T-cell (primary cell): ENCODE measurements around the gene STK33. TPM values are rescaled to one million over a fixed set of nuclear protein-coding genes. Genes with fewer than 3 reads are reported as not detected.

Experiments
- ATAC-seq, 4 experiments: fragments of 200-7000 bp in 3 of 4; fragments of 150-1000 bp in 1 of 4; cut with Tn5 transposase; replicated peaks in 1 of 4; 1 replicate in 3 of 4; 2 replicates in 1 of 4; pipeline ENCODE4 v1.10.0; 2021; ENCODE audit warnings: moderate library complexity in 3 of 4, mild to moderate bottlenecking in 2 of 4, moderate number of reproducible peaks in 1 of 4
- CTCF ChIA-PET, 2 donors: fragments of 300-600 bp; sonication (Branson Sonifier 250); formaldehyde crosslinking; loops; one replicate each; lab custom pipeline; 2022; ENCODE audit warnings: antibody characterized with exemption in 2 of 2; lab: Charles Lee
- POLR2A ChIA-PET, 2 donors: fragments of 300-600 bp; sonication (Branson Sonifier 250); formaldehyde crosslinking; loops; one replicate each; lab custom pipeline; 2022; ENCODE audit warnings: antibody characterized with exemption in 2 of 2; lab: Charles Lee
- DNase-seq, 35 experiments: peaks; one replicate each; pipeline versions ENCODE4 v3.0.0 to v3.0.0-alpha.2; 2013 to 2023
- H3K27ac ChIP-seq: one replicate; pipeline ENCODE4 v1.5.1; 2013; ENCODE audit warnings: low read length
- H3K27me3 ChIP-seq, 2 experiments: replicated peaks in 1 of 2; 1 replicate in 1 of 2; 2 replicates in 1 of 2; pipeline versions ENCODE4 v1.6.1 to v1.7.0; 2013; ENCODE audit warnings: low read length in 1 of 2, mixed read lengths in 1 of 2; ENCODE audit not compliant: control insufficient read depth in 2 of 2, insufficient read depth in 2 of 2; ENCODE audit errors: extremely low read depth in 1 of 2
- H3K36me3 ChIP-seq, 2 donors: 1 replicate in 1 of 2; 2 replicates in 1 of 2; pipeline versions ENCODE4 v1.6.1 to v1.7.0; 2013; ENCODE audit warnings: low read length in 1 of 2; ENCODE audit not compliant: control insufficient read depth in 2 of 2, insufficient read depth in 1 of 2; ENCODE audit errors: extremely low read depth in 1 of 2
- H3K4me1 ChIP-seq, 2 experiments: 1 replicate in 1 of 2; 2 replicates in 1 of 2; pipeline versions ENCODE4 v1.6.1 to v1.7.0; 2013; ENCODE audit warnings: low read length in 2 of 2, mixed read lengths in 1 of 2; ENCODE audit not compliant: insufficient read depth in 2 of 2, control insufficient read depth in 1 of 2; ENCODE audit errors: extremely low read depth in 1 of 2
- H3K4me3 ChIP-seq, 2 donors: 1 replicate in 1 of 2; 2 replicates in 1 of 2; pipeline versions ENCODE4 v1.5.1 to v1.7.0; 2013; ENCODE audit warnings: mild to moderate bottlenecking in 2 of 2, low read length in 1 of 2, moderate library complexity in 1 of 2; ENCODE audit not compliant: control insufficient read depth in 1 of 2; ENCODE audit errors: extremely low read depth in 1 of 2
- H3K9me3 ChIP-seq: 2 replicates; pipeline ENCODE4 v1.7.0; 2013
- H3K27ac Mint-ChIP-seq, 2 donors: one replicate each; pipeline ENCODE4 v1.8.0; 2020 to 2021; ENCODE audit warnings: mild to moderate bottlenecking in 2 of 2, mixed read lengths in 2 of 2
- H3K27me3 Mint-ChIP-seq, 2 donors: one replicate each; pipeline ENCODE4 v1.8.0; 2021 to 2022; ENCODE audit warnings: mixed read lengths in 2 of 2
- H3K36me3 Mint-ChIP-seq: one replicate; pipeline ENCODE4 v1.8.0; 2021; ENCODE audit warnings: mixed read lengths
- H3K4me1 Mint-ChIP-seq, 3 donors: one replicate each; pipeline ENCODE4 v1.8.0; 2020 to 2022; ENCODE audit warnings: mixed read lengths in 3 of 3, mild to moderate bottlenecking in 1 of 3
- H3K4me3 Mint-ChIP-seq, 3 donors: one replicate each; pipeline ENCODE4 v1.8.0; 2020 to 2022; ENCODE audit warnings: mild to moderate bottlenecking in 3 of 3, mixed read lengths in 3 of 3, moderate library complexity in 3 of 3
- H3K9me3 Mint-ChIP-seq, 3 donors: one replicate each; pipeline ENCODE4 v1.8.0; 2020 to 2022; ENCODE audit warnings: mixed read lengths in 3 of 3
- WGBS: methylation state at CpG from one replicate; pipeline ENCODE4 v1.1.5; 2013; ENCODE audit warnings: missing lambda C conversion rate; ENCODE audit not compliant: insufficient coverage; 5-methylcytosine and 5-hydroxymethylcytosine counted together
- total RNA-seq, 35 experiments: library from RNA in 6 of 35; stranded (reverse) in 6 of 35; fragments of 120-200 nt in 1 of 35; gene quantifications; one replicate each; pipeline versions ENCODE4 v1.2.1 to v1.2.4 and lab custom pipeline; 2013 to 2026

STK33 gene
- total RNA-seq, 5 donors from 2014 or later (not counting 1 experiment from before 2014, with no cell fraction given): 0.30 to 1.5 (median 1.3) TPM

- Mint-ChIP-seq H3K27ac (no peak overlapping the region), H3K4me1 (peaks cover 0 to 4% (median 3%) of the 10 kb centered on the region in 3 donors), H3K27me3 (no peaks in the 10 kb centered on the region), H3K9me3 (no peaks in the 10 kb centered on the region), H3K4me3 (no peak overlapping the region), H3K36me3 (peaks cover 49% of the 10 kb centered on the region)
- Histone ChIP-seq H3K4me3 (no peak overlapping the region), H3K9me3 (no peaks in the 10 kb centered on the region), H3K36me3 (peaks cover 0 to 33% of the 10 kb centered on the region in 2 donors), H3K4me1 (no peaks in the 10 kb centered on the region), H3K27ac (no peak overlapping the region), H3K27me3 (no peaks in the 10 kb centered on the region)
- ATAC-seq: no peak
- no peak for DNase-seq
- POLR2A ChIA-PET: interaction anchor here in 1 of 2 donors (0.6 kb wide), 1 partner anchor 12 kb away, joined by 3 read pairs; no protein-coding TSS in a partner anchor
- 92% methylated on average over 2 of the region's 4 CpGs for WGBS
- CTCF ChIA-PET: no interaction called here
Observed at GRCh38 chr11:8615291-8616032, 21.4 kb upstream of the STK33 start.

GRCh38 chr11:8614497-8614896 is 20.5 kb upstream of the STK33 start:
- Mint-ChIP-seq H3K4me3 (no peak overlapping the region), H3K27me3 (no peaks in the 10 kb centered on the region), H3K36me3 (peaks cover 42% of the 10 kb centered on the region), H3K9me3 (no peaks in the 10 kb centered on the region), H3K27ac (no peak overlapping the region), H3K4me1 (peaks cover 0 to 7% (median 6%) of the 10 kb centered on the region in 3 donors)
- no peaks in the 10 kb centered on the region for H3K4me1 ChIP-seq
- no peaks in the 10 kb centered on the region for H3K27me3 ChIP-seq
- H3K9me3 ChIP-seq: no peaks in the 10 kb centered on the region
- H3K27ac ChIP-seq: no peak overlapping the region
- ATAC-seq (no peak), DNase-seq (no peak)
- no peak overlapping the region for H3K4me3 ChIP-seq
- ChIA-PET CTCF (interaction anchor here in 1 of 2 donors (0.6 to 0.7 kb wide), 2 partner anchors 10 to 41 kb away, joined by 3 read pairs; no protein-coding TSS in a partner anchor), POLR2A (no interaction called here)
- WGBS: 98% methylated on average over 4 of the region's 4 CpGs
- peaks cover 0 to 24% of the 10 kb centered on the region in 2 donors for H3K36me3 ChIP-seq

- Mint-ChIP-seq H3K27ac (no peak overlapping the region), H3K9me3 (no peaks in the 10 kb centered on the region)
Observed at GRCh38 chr11:8613036-8613435, 19.0 kb upstream of the STK33 start.

GRCh38 chr11:8612522-8612921 is 18.5 kb upstream of the STK33 start:
- Mint-ChIP-seq H3K27ac (no peak overlapping the region), H3K4me3 (no peak overlapping the region), H3K36me3 (peaks cover 28% of the 10 kb centered on the region), H3K9me3 (no peaks in the 10 kb centered on the region), H3K27me3 (no peaks in the 10 kb centered on the region), H3K4me1 (peaks cover 0 to 7% (median 6%) of the 10 kb centered on the region in 3 donors)
- Histone ChIP-seq H3K4me3 (no peak overlapping the region), H3K4me1 (no peaks in the 10 kb centered on the region), H3K27ac (no peak overlapping the region), H3K9me3 (no peaks in the 10 kb centered on the region), H3K36me3 (peaks cover 0 to 15% of the 10 kb centered on the region in 2 donors), H3K27me3 (no peaks in the 10 kb centered on the region)
- WGBS: 100% methylated on average over 5 of the region's 5 CpGs
- ChIA-PET CTCF (interaction anchor here in 1 of 2 donors (0.9 kb wide), 1 partner anchor 947 kb away, joined by 4 read pairs; no protein-coding TSS in a partner anchor), POLR2A (no interaction called here)
- no peak for DNase-seq
- ATAC-seq: no peak

More at GRCh38 chr11:8613036-8613435, 19.0 kb upstream of the STK33 start:
- H3K36me3 ChIP-seq: peaks cover 0 to 17% of the 10 kb centered on the region in 2 donors
- CTCF ChIA-PET: no interaction called here
- no peaks in the 10 kb centered on the region for H3K9me3 ChIP-seq
- POLR2A ChIA-PET: no interaction called here
- H3K4me3 ChIP-seq: no peak overlapping the region
- no peak overlapping the region for H3K27ac ChIP-seq
- H3K27me3 ChIP-seq: no peaks in the 10 kb centered on the region
- Mint-ChIP-seq H3K36me3 (peaks cover 34% of the 10 kb centered on the region), H3K27me3 (no peaks in the 10 kb centered on the region), H3K4me1 (peaks cover 0 to 7% (median 6%) of the 10 kb centered on the region in 3 donors), H3K4me3 (no peak overlapping the region)
- no peak for DNase-seq
- no peak for ATAC-seq
- WGBS: 92% methylated on average over 1 of the region's 1 CpG
- H3K4me1 ChIP-seq: no peaks in the 10 kb centered on the region

- H3K36me3 ChIP-seq: peaks cover 0 to 1% of the 10 kb centered on the region in 2 donors
- no peaks in the 10 kb centered on the region for H3K9me3 ChIP-seq
- Mint-ChIP-seq H3K27me3 (peaks cover 2 to 3% of the 10 kb centered on the region in 2 donors), H3K9me3 (no peaks in the 10 kb centered on the region), H3K4me1 (peaks cover 0 to 7% (median 6%) of the 10 kb centered on the region in 3 donors), H3K36me3 (peaks cover 14% of the 10 kb centered on the region), H3K4me3 (no peak overlapping the region), H3K27ac (peak overlapping the region in 1 of 2 donors; percentile 11)
- WGBS: 52% methylated on average over 4 of the region's 7 CpGs
- CTCF ChIA-PET: no interaction called here
- no peak overlapping the region for H3K4me3 ChIP-seq
- DNase-seq (peak in 17 of 35 experiments; percentile 3 to 42 (median 18)), ATAC-seq (peak in 2 of 4 experiments; percentile 32 to 60)
- H3K4me1 ChIP-seq: no peaks in the 10 kb centered on the region
- no peak overlapping the region for H3K27ac ChIP-seq
- POLR2A ChIA-PET: no interaction called here
- H3K27me3 ChIP-seq: no peaks in the 10 kb centered on the region
Observed at GRCh38 chr11:8610532-8611116, 16.6 kb upstream of the STK33 start.

- Mint-ChIP-seq H3K4me3 (no peak overlapping the region), H3K36me3 (peaks cover 4% of the 10 kb centered on the region), H3K27me3 (peaks cover 15% of the 10 kb centered on the region in 2 donors), H3K9me3 (no peaks in the 10 kb centered on the region), H3K4me1 (peaks cover 0 to 7% (median 6%) of the 10 kb centered on the region in 3 donors), H3K27ac (no peak overlapping the region)
- no peaks in the 10 kb centered on the region for H3K9me3 ChIP-seq
- H3K36me3 ChIP-seq: no peaks in the 10 kb centered on the region
- no peak for ATAC-seq
- POLR2A ChIA-PET: no interaction called here
- no peak overlapping the region for H3K4me3 ChIP-seq
- CTCF ChIA-PET: interaction anchor here in 1 of 2 donors (1.5 kb wide), 1 partner anchor 10 kb away, joined by 3 read pairs; no protein-coding TSS in a partner anchor
- H3K27ac ChIP-seq: no peak overlapping the region
- DNase-seq: no peak
- H3K27me3 ChIP-seq: peaks cover 0 to 5% of the 10 kb centered on the region in 2 experiments
- no CpG with 5 or more reads among the region's 1 CpG for WGBS
- H3K4me1 ChIP-seq: no peaks in the 10 kb centered on the region
Observed at GRCh38 chr11:8608652-8609051, 14.6 kb upstream of the STK33 start.
